ENCODE results near the gene TBRG4. TPM values are rescaled to one million over a fixed set of nuclear protein-coding genes. Genes with fewer than 3 reads are reported as not detected.

TBRG4 gene
- total and polyA plus RNA-seq, 2 experiments from 2014 or later = 44.5 to 54.6 TPM

GRCh38 chr7:45102785-45103712, 8.4 kb downstream of the TBRG4 start:
- TF ChIP-seq EZH2phosphoT487 (IDR thresholded peaks at IDR 0.05; ENCODE audit: low read depth, severe bottlenecking, unreplicated experiment) = no peak
- no peak for TF ChIP-seq EZH2 (IDR thresholded peaks at IDR 0.05; ENCODE audit: borderline replicate concordance)
- TF ChIP-seq, protein P1, sequence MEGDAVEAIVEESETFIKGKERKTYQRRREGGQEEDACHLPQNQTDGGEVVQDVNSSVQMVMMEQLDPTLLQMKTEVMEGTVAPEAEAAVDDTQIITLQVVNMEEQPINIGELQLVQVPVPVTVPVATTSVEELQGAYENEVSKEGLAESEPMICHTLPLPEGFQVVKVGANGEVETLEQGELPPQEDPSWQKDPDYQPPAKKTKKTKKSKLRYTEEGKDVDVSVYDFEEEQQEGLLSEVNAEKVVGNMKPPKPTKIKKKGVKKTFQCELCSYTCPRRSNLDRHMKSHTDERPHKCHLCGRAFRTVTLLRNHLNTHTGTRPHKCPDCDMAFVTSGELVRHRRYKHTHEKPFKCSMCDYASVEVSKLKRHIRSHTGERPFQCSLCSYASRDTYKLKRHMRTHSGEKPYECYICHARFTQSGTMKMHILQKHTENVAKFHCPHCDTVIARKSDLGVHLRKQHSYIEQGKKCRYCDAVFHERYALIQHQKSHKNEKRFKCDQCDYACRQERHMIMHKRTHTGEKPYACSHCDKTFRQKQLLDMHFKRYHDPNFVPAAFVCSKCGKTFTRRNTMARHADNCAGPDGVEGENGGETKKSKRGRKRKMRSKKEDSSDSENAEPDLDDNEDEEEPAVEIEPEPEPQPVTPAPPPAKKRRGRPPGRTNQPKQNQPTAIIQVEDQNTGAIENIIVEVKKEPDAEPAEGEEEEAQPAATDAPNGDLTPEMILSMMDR (IDR thresholded peaks at IDR 0.05; ENCODE audit: poor library complexity) = no peak
- WGBS (ENCODE audit: low lambda C conversion rate, missing lambda C conversion rate) = 85% methylated on average over 14 of the region's 14 CpGs

GRCh38 chr7:45101748-45102147, 9.7 kb downstream of the TBRG4 start:
- Histone ChIP-seq H3K4me2 (no peak overlapping the region), H3K79me2 (peaks cover 3% of the 10 kb centered on the region), H3K9me2 (replicated peaks; ENCODE audit: insufficient read depth) (no peaks in the 10 kb centered on the region), H3K27me3 (no peaks in the 10 kb centered on the region), H3K4me3 (no peak overlapping the region), H3K27ac (no peak overlapping the region), H2AFZ (no peak overlapping the region), H4K20me1 (ENCODE audit: insufficient read depth, poor library complexity, severe bottlenecking) (no peaks in the 10 kb centered on the region), H3K36me3 (replicated peaks; ENCODE audit: insufficient read depth, low read depth) (no peaks in the 10 kb centered on the region), H3K4me1 (ENCODE audit: insufficient read depth) (no peaks in the 10 kb centered on the region), H3K9me3 (ENCODE audit: low read depth) (no peaks in the 10 kb centered on the region)
- DNase-seq (ENCODE audit: low spot score) = no peak
- TF ChIP-seq EZH2 (IDR thresholded peaks at IDR 0.05; ENCODE audit: borderline replicate concordance) = no peak
- TF ChIP-seq, protein P1 (IDR thresholded peaks at IDR 0.05; ENCODE audit: poor library complexity) = no peak
- TF ChIP-seq EZH2phosphoT487 (IDR thresholded peaks at IDR 0.05; ENCODE audit: low read depth, severe bottlenecking, unreplicated experiment) = no peak
- 98% methylated on average over 12 of the region's 12 CpGs for WGBS (ENCODE audit: low lambda C conversion rate, missing lambda C conversion rate)

More at GRCh38 chr7:45102785-45103712, 8.4 kb downstream of the TBRG4 start:
- no peaks in the 10 kb centered on the region for H3K27me3 ChIP-seq
- no peak for DNase-seq (ENCODE audit: low spot score)
- H3K9me2 ChIP-seq (replicated peaks; ENCODE audit: insufficient read depth) = no peaks in the 10 kb centered on the region
- no peak overlapping the region for H3K27ac ChIP-seq
- no peak overlapping the region for H3K4me2 ChIP-seq
- H3K79me2 ChIP-seq = peaks cover 14% of the 10 kb centered on the region
- no peaks in the 10 kb centered on the region for H3K36me3 ChIP-seq (replicated peaks; ENCODE audit: insufficient read depth, low read depth)
- peaks cover 4% of the 10 kb centered on the region for H4K20me1 ChIP-seq (ENCODE audit: insufficient read depth, poor library complexity, severe bottlenecking)
- H3K4me1 ChIP-seq (ENCODE audit: insufficient read depth) = no peaks in the 10 kb centered on the region
- no peak overlapping the region for H2AFZ ChIP-seq
- no peak overlapping the region for H3K4me3 ChIP-seq
- no peaks in the 10 kb centered on the region for H3K9me3 ChIP-seq (ENCODE audit: low read depth)

- Histone ChIP-seq H3K4me1 (ENCODE audit: insufficient read depth) (no peaks in the 10 kb centered on the region), H3K4me2 (no peak overlapping the region), H4K20me1 (ENCODE audit: insufficient read depth, poor library complexity, severe bottlenecking) (no peaks in the 10 kb centered on the region), H3K79me2 (peaks cover 3% of the 10 kb centered on the region), H3K27me3 (no peaks in the 10 kb centered on the region), H3K4me3 (no peak overlapping the region), H3K9me2 (replicated peaks; ENCODE audit: insufficient read depth) (no peaks in the 10 kb centered on the region), H3K36me3 (replicated peaks; ENCODE audit: insufficient read depth, low read depth) (no peaks in the 10 kb centered on the region), H3K27ac (no peak overlapping the region), H2AFZ (no peak overlapping the region), H3K9me3 (ENCODE audit: low read depth) (no peaks in the 10 kb centered on the region)
- over 99% methylated on average over 12 of the region's 13 CpGs for WGBS (ENCODE audit: low lambda C conversion rate, missing lambda C conversion rate)
- TF ChIP-seq, protein P1 (IDR thresholded peaks at IDR 0.05; ENCODE audit: poor library complexity) = no peak
- TF ChIP-seq EZH2phosphoT487 (IDR thresholded peaks at IDR 0.05; ENCODE audit: low read depth, severe bottlenecking, unreplicated experiment) (no peak), EZH2 (IDR thresholded peaks at IDR 0.05; ENCODE audit: borderline replicate concordance) (no peak)
- no peak for DNase-seq (ENCODE audit: low spot score)
These were observed 10.6 kb downstream of the TBRG4 start for GRCh38 chr7:45100761-45101480.

All from hepatocyte (in vitro differentiated cells).